Nephron (organoid): ENCODE data around the gene MAX.
"Not testable (repeated sequence)": the region's sequence is repeated elsewhere in the genome, so short reads cannot be mapped to it uniquely, and the experiment has no call there.

Source experiments
- H3K27ac Mint-ChIP-seq, 3 experiments: 2 replicates each; pipeline ENCODE4 v1.8.0; 2020; ENCODE audit warnings: mixed read lengths in 3 of 3, mild to moderate bottlenecking in 2 of 3, moderate library complexity in 1 of 3
- H3K27me3 Mint-ChIP-seq: 2 replicates; pipeline ENCODE4 v1.8.0; 2021; ENCODE audit warnings: low read depth, mild to moderate bottlenecking, moderate library complexity, mixed read lengths
- H3K36me3 Mint-ChIP-seq: 2 replicates; pipeline ENCODE4 v1.8.0; 2020; ENCODE audit warnings: low read depth, mixed read lengths
- H3K4me1 Mint-ChIP-seq: 2 replicates; pipeline ENCODE4 v1.8.0; 2020; ENCODE audit warnings: mixed read lengths
- H3K4me3 Mint-ChIP-seq, 3 experiments: 2 replicates each; pipeline ENCODE4 v1.8.0; 2020; ENCODE audit warnings: mild to moderate bottlenecking in 3 of 3, mixed read lengths in 3 of 3, moderate library complexity in 2 of 3
- H3K9me3 Mint-ChIP-seq: 2 replicates; pipeline ENCODE4 v1.8.0; 2020; ENCODE audit warnings: mixed read lengths
- CTCF ChIP-seq, 3 experiments: fragments of 200-600 bp; sonication (generic); IDR thresholded peaks; one replicate each; pipeline ENCODE4 v1.5.0; 2021; ENCODE audit warnings: antibody characterized with exemption in 3 of 3; ENCODE audit not compliant: unreplicated experiment in 3 of 3

The MAX gene

GRCh38 chr14:65038966-65039365 is 63.4 kb downstream of the MAX start:
- Mint-ChIP-seq H3K36me3 (peaks cover 53% of the 10 kb centered on the region), H3K4me1 (peaks cover 16% of the 10 kb centered on the region), H3K27ac (no peak overlapping the region), H3K4me3 (no peak overlapping the region), H3K9me3 (no peaks in the 10 kb centered on the region), H3K27me3 (no peaks in the 10 kb centered on the region)
- TF ChIP-seq CTCF (IDR thresholded peaks at IDR 0.05; ENCODE audit: unreplicated experiment in 3 of 3): no peak

- Mint-ChIP-seq H3K4me3 (no peak overlapping the region), H3K27me3 (no peaks in the 10 kb centered on the region), H3K9me3 (no peaks in the 10 kb centered on the region), H3K36me3 (peaks cover 53% of the 10 kb centered on the region), H3K4me1 (peaks cover 11% of the 10 kb centered on the region), H3K27ac (no peak overlapping the region)
- no peak for TF ChIP-seq CTCF (IDR thresholded peaks at IDR 0.05; ENCODE audit: unreplicated experiment in 3 of 3)
Measured at GRCh38 chr14:65035049-65035448, 67.3 kb downstream of the MAX start.

- no peak overlapping the region for H3K4me3 Mint-ChIP-seq
- H3K9me3 Mint-ChIP-seq: no peaks in the 10 kb centered on the region
- no peak for TF ChIP-seq CTCF (IDR thresholded peaks at IDR 0.05; ENCODE audit: unreplicated experiment in 3 of 3)
- peaks cover 6% of the 10 kb centered on the region for H3K4me1 Mint-ChIP-seq
- H3K27me3 Mint-ChIP-seq: no peaks in the 10 kb centered on the region
- no peak overlapping the region for H3K27ac Mint-ChIP-seq
- H3K36me3 Mint-ChIP-seq: peaks cover 58% of the 10 kb centered on the region
Measured at GRCh38 chr14:65034021-65034420, 68.3 kb downstream of the MAX start.

- Mint-ChIP-seq H3K9me3 (no peaks in the 10 kb centered on the region), H3K27me3 (no peaks in the 10 kb centered on the region), H3K4me1 (no peaks in the 10 kb centered on the region), H3K4me3 (no peak overlapping the region), H3K36me3 (peaks cover 59% of the 10 kb centered on the region), H3K27ac (no peak overlapping the region)
- no peak for TF ChIP-seq CTCF (IDR thresholded peaks at IDR 0.05; ENCODE audit: unreplicated experiment in 3 of 3)
Measured at GRCh38 chr14:65033181-65033580, 69.1 kb downstream of the MAX start.

GRCh38 chr14:65032319-65032718 is 70.0 kb downstream of the MAX start:
- Mint-ChIP-seq H3K27me3 (no peaks in the 10 kb centered on the region), H3K36me3 (peaks cover 67% of the 10 kb centered on the region), H3K4me3 (no peak overlapping the region), H3K27ac (no peak overlapping the region), H3K9me3 (no peaks in the 10 kb centered on the region), H3K4me1 (no peaks in the 10 kb centered on the region)
- TF ChIP-seq CTCF (IDR thresholded peaks at IDR 0.05; ENCODE audit: unreplicated experiment in 3 of 3): no peak

GRCh38 chr14:65031321-65031720 is 71.0 kb downstream of the MAX start:
- not testable (repeated sequence) for H3K4me1 Mint-ChIP-seq, H3K9me3 Mint-ChIP-seq, H3K4me3 Mint-ChIP-seq, H3K27ac Mint-ChIP-seq, H3K27me3 Mint-ChIP-seq
- H3K36me3 Mint-ChIP-seq: peaks cover 70% of the 10 kb centered on the region
